Measurements from ENCODE around the gene USP32. TPM values are rescaled to one million over a fixed set of nuclear protein-coding genes. Genes with fewer than 3 reads are reported as not detected.

USP32 gene
- total RNA-seq, 8 experiments from 2014 or later = 29.3 to 187 (median 32.1) TPM

DNA sequence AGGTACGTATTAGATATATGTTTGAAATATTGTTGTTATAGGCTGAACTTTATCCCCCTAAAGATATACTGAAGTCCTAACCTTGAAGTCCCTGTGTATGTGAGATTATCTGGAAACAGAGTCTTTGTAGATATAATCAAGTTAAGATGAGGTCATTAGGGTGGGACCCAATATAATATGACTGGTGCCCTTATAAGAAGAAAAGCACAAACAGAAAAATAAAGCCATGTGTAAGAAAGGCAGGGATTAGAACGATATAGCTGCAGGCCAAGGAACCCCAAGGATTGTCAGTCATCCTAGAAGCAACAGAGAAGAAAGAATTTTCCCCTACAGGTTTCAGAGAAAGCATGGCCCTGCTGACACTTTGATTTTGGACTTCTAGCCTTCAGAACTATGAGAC, 95.8 kb downstream of the USP32 start:
- no peak overlapping the region for H3K27ac ChIP-seq
- WGBS, 10 experiments = 78 to 100% (median 98%) methylated on average over 1 to 2 of the region's 2 CpGs; no CpG with 5 or more reads in 2 of the 10 experiments
- peak in 2 of 8 experiments; percentile 10 to 13 for ATAC-seq (replicated peaks in 6 of 8)
- in situ Hi-C loops (cut with MboI; ENCODE audit: low pct_unique_long_range_greater_than_20kb in 2 of 9, low sequenced_read_pairs in 9 of 9, unreplicated experiment in 9 of 9) = no loop called here
- no peak overlapping the region for H3K4me3 ChIP-seq
- H3K4me1 ChIP-seq (replicated peaks in 1 of 2) = no peaks in the 10 kb centered on the region

DNA sequence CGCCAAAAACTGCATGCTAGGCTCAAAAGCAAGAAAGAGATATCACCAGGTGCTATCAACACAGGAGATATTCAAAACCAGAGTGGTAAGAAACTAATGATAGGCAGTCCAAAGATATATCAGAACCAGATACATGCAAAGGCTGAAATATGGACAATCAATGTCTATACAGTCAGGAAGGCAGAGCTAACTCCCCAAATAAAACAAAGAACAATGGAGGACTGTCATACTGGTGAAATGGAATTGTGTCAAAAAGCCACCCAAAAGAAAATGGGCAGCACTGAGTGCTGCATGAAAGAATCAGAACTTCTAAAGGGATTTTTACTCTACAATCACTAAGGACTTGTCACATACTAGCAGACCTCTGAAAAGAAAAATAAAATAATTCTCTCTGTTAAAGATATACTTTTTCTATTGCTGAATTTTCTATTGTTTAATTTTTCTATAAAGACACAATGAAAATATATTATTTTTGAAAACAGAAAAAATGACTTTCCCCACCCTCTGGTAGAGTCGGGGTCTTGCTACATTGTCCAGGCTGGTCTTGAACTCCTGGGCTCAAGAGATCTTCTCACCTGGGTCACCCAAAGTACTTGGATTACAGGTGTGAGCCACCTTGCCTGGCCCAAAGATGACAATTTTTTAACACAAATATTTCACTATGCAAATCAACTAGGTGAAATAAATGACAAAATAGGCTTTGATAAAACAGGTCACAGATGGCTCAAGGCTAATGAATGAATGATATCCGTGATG, 98.2 kb downstream of the USP32 start:
- no peak overlapping the region for H3K4me3 ChIP-seq
- 93 to 100% (median 100%) methylated on average over 1 to 3 of the region's 3 CpGs for WGBS, 10 experiments

DNA sequence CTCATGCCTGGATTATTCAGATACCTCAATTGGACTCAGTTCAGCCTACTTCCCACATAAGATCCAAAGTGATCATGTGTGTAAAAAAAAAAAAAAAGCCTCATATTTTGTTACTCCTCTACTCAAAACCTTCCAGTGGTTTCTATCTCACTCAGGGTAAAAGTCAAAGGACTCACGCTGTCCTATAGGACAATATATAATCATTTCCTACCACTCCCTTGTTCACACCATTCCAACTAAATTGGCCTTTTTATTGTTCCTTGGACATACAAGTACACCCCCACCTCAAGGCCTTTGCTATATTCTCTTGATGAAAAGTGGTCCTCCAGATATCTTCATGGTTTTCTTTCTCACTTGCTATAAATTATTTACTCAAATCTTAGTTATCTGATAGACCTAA, 99.2 kb downstream of the USP32 start:
- in situ Hi-C loops (cut with MboI; ENCODE audit: low pct_unique_long_range_greater_than_20kb in 2 of 9, low sequenced_read_pairs in 9 of 9, unreplicated experiment in 9 of 9) = no loop called here
- 80 to 100% (median 100%) methylated on average over 1 of the region's 1 CpG; no CpG with 5 or more reads in 4 of the 10 experiments for WGBS, 10 experiments
- Histone ChIP-seq H3K4me3 (no peak overlapping the region), H3K4me1 (replicated peaks in 1 of 2) (no peaks in the 10 kb centered on the region), H3K27ac (no peak overlapping the region)
- ATAC-seq (replicated peaks in 6 of 8) = no peak

More for the DNA sequence above, 98.2 kb downstream of the USP32 start:
- in situ Hi-C loops (cut with MboI; ENCODE audit: low pct_unique_long_range_greater_than_20kb in 2 of 9, low sequenced_read_pairs in 9 of 9, unreplicated experiment in 9 of 9) = no loop called here
- Histone ChIP-seq H3K4me1 (replicated peaks in 1 of 2) (no peaks in the 10 kb centered on the region), H3K27ac (no peak overlapping the region)
- ATAC-seq (replicated peaks in 6 of 8) = no peak

DNA sequence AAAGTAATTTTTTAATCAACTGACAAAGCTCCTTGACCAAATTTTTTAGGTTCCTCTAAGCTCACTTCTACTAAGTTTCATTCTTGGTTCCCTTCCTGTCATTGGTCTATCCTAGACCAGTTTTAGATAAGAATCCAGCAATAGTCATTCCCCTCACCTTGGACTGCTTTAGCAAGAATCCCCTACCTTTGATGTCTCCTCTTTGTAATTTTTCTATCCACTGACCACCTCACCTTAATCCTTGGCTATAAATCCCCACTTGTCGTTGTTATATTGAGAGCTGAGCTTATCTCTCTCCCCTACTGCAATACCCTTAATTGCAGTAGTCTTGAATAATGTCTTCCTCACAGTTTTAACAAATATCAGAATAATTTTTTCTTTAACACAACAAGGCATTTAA, 107.2 kb downstream of the USP32 start:
- Histone ChIP-seq H3K27ac (no peak overlapping the region), H3K4me3 (no peak overlapping the region), H3K4me1 (replicated peaks in 1 of 2) (no peaks in the 10 kb centered on the region)
- no peak for ATAC-seq (replicated peaks in 6 of 8)
- in situ Hi-C loops (cut with MboI; ENCODE audit: low pct_unique_long_range_greater_than_20kb in 2 of 9, low sequenced_read_pairs in 9 of 9, unreplicated experiment in 9 of 9) = no loop called here
- WGBS, 10 experiments = 0 to 100% (median 79%) methylated on average over 1 of the region's 1 CpG; no CpG with 5 or more reads in 4 of the 10 experiments

DNA sequence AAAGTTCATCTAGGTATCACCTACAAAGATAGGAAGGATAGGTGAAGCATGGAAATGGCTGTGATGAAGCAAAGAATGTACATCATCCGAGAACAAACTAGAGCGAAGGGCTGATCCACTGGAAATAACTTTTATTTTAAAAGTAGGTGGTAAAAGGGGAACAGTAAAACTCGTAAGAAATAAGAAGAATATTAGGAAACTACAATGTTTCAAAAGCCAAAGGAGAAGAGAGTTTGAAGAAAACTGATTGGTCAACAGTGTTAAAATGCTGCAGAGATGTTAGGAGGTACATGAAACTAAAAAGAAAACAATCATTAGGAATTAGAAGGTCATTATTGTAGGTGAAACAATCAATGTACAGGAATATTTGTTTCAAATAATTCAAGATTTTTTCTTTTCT, 108.1 kb downstream of the USP32 start:
- no peak for ATAC-seq (replicated peaks in 6 of 8)
- no peak overlapping the region for H3K27ac ChIP-seq
- in situ Hi-C loops (cut with MboI; ENCODE audit: low pct_unique_long_range_greater_than_20kb in 2 of 9, low sequenced_read_pairs in 9 of 9, unreplicated experiment in 9 of 9) = no loop called here
- no peaks in the 10 kb centered on the region for H3K4me1 ChIP-seq (replicated peaks in 1 of 2)
- H3K4me3 ChIP-seq = no peak overlapping the region
- 88 to 100% (median 97%) methylated on average over 1 to 3 of the region's 3 CpGs; no CpG with 5 or more reads in 1 of the 10 experiments for WGBS, 10 experiments

DNA sequence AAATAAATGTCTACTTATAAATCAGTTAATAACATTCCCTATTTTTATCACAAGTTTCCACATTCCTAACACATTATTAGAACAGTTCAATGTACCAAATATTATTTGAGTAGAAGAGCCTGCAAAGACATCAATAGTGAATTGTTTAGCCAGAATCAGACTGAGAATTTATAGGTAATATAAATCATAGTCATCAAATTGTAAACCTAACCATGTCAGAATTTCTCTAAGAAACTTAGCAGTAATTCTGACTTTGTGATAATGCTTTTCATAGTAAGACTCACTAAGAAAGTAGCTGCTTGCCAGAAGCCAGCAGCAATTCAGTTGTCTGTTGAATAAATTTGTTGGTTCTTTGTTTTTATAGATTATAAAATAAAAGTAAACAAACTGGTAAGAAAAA, 111.3 kb downstream of the USP32 start:
- no peaks in the 10 kb centered on the region for H3K4me1 ChIP-seq (replicated peaks in 1 of 2)
- in situ Hi-C loops (cut with MboI; ENCODE audit: low pct_unique_long_range_greater_than_20kb in 2 of 9, low sequenced_read_pairs in 9 of 9, unreplicated experiment in 9 of 9) = no loop called here
- ATAC-seq (replicated peaks in 6 of 8) = no peak
- H3K4me3 ChIP-seq = no peak overlapping the region
- H3K27ac ChIP-seq = no peak overlapping the region

DNA sequence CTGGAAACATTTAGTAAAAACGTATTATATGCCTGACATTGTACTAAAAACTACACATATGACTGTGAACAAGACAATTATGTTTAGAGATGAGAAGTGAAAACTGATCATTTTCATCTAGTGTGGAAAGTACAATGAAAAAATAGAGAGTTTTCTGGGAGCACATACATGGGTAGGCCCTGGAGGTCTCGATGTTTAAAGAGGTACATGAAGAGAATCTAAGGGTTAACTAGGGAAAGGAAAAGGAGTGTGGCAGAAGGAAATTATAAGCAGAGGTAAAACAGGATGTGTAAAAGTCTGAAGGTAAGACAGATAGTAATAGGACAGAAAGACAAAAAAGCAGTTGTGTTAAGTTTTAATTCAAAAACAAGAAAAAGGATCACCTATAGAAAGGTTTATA, 113.7 kb downstream of the USP32 start:
- no peaks in the 10 kb centered on the region for H3K4me1 ChIP-seq (replicated peaks in 1 of 2)
- no peak overlapping the region for H3K27ac ChIP-seq
- WGBS, 10 experiments = 77 to 100% (median 95%) methylated on average over 1 to 2 of the region's 2 CpGs
- no peak overlapping the region for H3K4me3 ChIP-seq
- in situ Hi-C loops (cut with MboI; ENCODE audit: low pct_unique_long_range_greater_than_20kb in 2 of 9, low sequenced_read_pairs in 9 of 9, unreplicated experiment in 9 of 9) = no loop called here
- ATAC-seq (replicated peaks in 6 of 8) = no peak

DNA sequence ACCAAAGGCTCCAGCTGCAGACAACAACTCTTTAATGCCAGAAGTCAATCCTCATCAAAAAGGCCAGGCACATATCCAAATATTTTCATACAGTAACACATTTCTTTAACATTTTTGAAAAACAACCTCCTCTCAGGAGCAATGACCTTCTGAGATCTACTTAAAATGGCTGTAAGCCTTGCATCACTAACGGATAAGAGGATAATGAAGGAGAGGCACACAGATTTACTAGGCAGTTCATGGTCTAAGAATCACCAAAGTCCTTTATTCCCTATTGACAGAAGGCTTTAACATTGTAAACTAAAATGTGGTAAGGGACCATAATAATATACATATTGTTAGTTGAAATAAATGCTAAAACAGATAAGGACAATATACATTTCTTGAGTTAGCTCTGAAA, 114.7 kb downstream of the USP32 start:
- no peak for ATAC-seq (replicated peaks in 6 of 8)
- whole genome bisulfite sequencing, 10 experiments = 80 to 100% (median 100%) methylated on average over 1 of the region's 1 CpG; no CpG with 5 or more reads in 2 of the 10 experiments
- H3K27ac ChIP-seq = no peak overlapping the region

DNA sequence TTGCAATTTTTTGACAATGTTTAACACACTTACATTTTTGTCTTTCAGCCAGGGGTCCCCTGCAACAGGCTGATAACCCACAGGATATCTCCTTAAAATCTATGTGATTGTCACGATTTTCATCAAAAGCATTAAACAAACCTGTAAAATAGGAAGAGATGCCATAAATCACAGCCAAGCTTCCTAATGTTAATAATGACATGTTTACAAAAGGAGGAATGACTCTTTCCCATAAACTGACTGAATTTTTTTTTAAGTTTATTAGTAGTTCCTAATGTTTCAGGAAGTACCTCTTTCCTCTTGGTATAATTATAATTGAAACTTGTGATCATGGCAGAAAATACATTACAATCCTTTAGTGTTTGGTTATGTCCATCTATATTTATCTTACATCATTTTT, 122.5 kb downstream of the USP32 start:
- no peak overlapping the region for H3K27ac ChIP-seq
- no peak for ATAC-seq (replicated peaks in 6 of 8)
- in situ Hi-C loops (cut with MboI; ENCODE audit: low pct_unique_long_range_greater_than_20kb in 2 of 9, low sequenced_read_pairs in 9 of 9, unreplicated experiment in 9 of 9) = loop anchor here in 1 of 9 experiments (25.0 kb wide), 1 partner anchor 93 kb away; no protein-coding TSS in a partner anchor
- no peak overlapping the region for H3K4me3 ChIP-seq
- 71 to 100% (median 97%) methylated on average over 1 of the region's 1 CpG; no CpG with 5 or more reads in 6 of the 10 experiments for WGBS, 10 experiments
- no peaks in the 10 kb centered on the region for H3K4me1 ChIP-seq (replicated peaks in 1 of 2)

More for the DNA sequence above, 114.7 kb downstream of the USP32 start:
- in situ Hi-C loops (cut with MboI; ENCODE audit: low pct_unique_long_range_greater_than_20kb in 2 of 9, low sequenced_read_pairs in 9 of 9, unreplicated experiment in 9 of 9) = no loop called here
- Histone ChIP-seq H3K4me1 (replicated peaks in 1 of 2) (no peaks in the 10 kb centered on the region), H3K4me3 (no peak overlapping the region)

DNA sequence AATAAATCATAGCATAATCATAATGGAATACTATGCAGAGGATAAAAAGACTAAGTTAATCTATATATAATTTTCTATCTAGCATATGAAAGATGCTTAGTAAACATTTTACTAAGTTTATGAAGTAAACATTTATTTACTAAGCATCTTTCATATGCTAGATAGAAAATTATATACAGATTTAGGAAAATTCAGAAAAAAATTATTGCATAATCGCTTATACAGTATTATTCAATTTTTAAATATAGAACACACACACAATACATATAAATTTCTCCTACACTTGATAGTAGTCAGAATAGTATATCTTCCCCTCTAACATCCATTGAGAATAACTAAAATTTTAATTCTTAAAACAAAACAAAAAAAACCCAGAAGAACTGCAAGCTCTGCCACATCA, 131.4 kb downstream of the USP32 start:
- Histone ChIP-seq H3K4me3 (no peak overlapping the region), H3K27ac (no peak overlapping the region), H3K4me1 (replicated peaks in 1 of 2) (no peaks in the 10 kb centered on the region)
- ATAC-seq (replicated peaks in 6 of 8) = no peak
- in situ Hi-C loops (cut with MboI; ENCODE audit: low pct_unique_long_range_greater_than_20kb in 2 of 9, low sequenced_read_pairs in 9 of 9, unreplicated experiment in 9 of 9) = loop anchor here in 1 of 9 experiments (25.0 kb wide), 1 partner anchor 102 kb away; no protein-coding TSS in a partner anchor
- WGBS, 10 experiments = 85 to 100% (median 100%) methylated on average over 1 of the region's 1 CpG; no CpG with 5 or more reads in 2 of the 10 experiments

DNA sequence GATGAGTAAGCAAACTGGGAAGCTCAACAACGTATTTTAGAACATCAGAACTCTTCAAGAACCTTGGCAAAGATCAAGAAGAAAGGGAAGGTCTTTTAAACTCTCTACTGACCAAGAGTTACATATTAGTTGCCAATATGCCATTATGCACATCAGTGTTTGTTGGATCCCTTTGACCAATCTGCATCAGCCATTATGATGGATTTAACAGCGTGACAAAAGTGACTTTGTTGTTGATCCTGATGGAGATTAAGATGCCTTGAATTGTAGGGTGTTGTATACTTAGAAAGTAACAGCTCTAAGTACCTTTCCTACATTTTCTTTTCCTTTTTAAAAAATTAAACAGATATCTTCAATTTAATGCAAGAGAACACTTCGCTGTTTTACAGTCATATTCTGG, 133.6 kb downstream of the USP32 start:
- ATAC-seq (replicated peaks in 6 of 8) = no peak
- 68 to 100% (median 89%) methylated on average over 1 to 3 of the region's 3 CpGs for WGBS, 10 experiments
- H3K27ac ChIP-seq = no peak overlapping the region
- no peaks in the 10 kb centered on the region for H3K4me1 ChIP-seq (replicated peaks in 1 of 2)
- in situ Hi-C loops (cut with MboI; ENCODE audit: low pct_unique_long_range_greater_than_20kb in 2 of 9, low sequenced_read_pairs in 9 of 9, unreplicated experiment in 9 of 9) = loop anchor here in 1 of 9 experiments (25.0 kb wide), 1 partner anchor 104 kb away; no protein-coding TSS in a partner anchor
- H3K4me3 ChIP-seq = no peak overlapping the region

DNA sequence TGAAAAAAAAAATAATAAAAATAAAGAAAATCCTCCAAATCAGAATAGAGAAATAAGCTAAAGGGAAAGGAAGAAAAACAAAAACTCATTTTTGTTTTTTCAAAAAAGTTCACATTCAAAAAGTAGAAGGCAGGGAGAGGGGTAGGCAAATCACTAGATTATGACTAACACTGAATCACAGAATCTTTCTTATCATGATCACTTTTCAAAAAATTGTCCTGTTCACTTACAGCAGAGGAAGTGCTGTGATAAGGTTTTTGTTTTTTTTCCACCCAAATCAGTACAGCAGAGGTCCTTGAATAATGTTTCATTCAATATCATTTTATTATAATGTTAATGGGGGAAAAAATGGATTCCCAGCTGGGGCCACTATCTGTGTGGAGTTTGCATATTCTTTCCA, 135.8 kb downstream of the USP32 start:
- in situ Hi-C loops (cut with MboI; ENCODE audit: low pct_unique_long_range_greater_than_20kb in 2 of 9, low sequenced_read_pairs in 9 of 9, unreplicated experiment in 9 of 9) = loop anchor here in 1 of 9 experiments (25.0 kb wide), 1 partner anchor 106 kb away; no protein-coding TSS in a partner anchor
- Histone ChIP-seq H3K4me1 (replicated peaks in 1 of 2) (no peaks in the 10 kb centered on the region), H3K4me3 (no peak overlapping the region), H3K27ac (no peak overlapping the region)
- ATAC-seq (replicated peaks in 6 of 8) = no peak

DNA sequence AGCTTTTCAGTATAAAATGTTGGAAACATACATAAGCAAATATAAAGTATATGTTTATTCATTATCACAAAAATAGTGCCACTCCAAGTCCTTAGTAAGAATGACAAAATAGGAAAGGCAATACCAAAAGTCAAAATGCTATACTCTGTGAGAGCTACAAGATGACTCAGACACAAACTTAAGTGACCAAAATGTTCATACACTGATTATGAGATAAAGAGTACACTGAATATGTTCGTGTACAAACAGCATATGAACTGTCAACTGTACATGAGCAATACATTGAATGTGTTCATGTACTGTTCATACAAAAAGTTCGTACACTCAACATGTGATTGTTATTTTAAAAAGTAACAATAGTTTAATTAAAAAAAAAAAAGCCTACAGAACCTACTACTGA, 138.9 kb downstream of the USP32 start:
- Histone ChIP-seq H3K27ac (no peak overlapping the region), H3K4me1 (replicated peaks in 1 of 2) (no peaks in the 10 kb centered on the region), H3K4me3 (no peak overlapping the region)
- no peak for ATAC-seq (replicated peaks in 6 of 8)
- in situ Hi-C loops (cut with MboI; ENCODE audit: low pct_unique_long_range_greater_than_20kb in 2 of 9, low sequenced_read_pairs in 9 of 9, unreplicated experiment in 9 of 9) = loop anchor here in 1 of 9 experiments (25.0 kb wide), 1 partner anchor 109 kb away; no protein-coding TSS in a partner anchor
- WGBS, 10 experiments = 63 to 100% (median 94%) methylated on average over 1 to 2 of the region's 2 CpGs; no CpG with 5 or more reads in 1 of the 10 experiments

DNA sequence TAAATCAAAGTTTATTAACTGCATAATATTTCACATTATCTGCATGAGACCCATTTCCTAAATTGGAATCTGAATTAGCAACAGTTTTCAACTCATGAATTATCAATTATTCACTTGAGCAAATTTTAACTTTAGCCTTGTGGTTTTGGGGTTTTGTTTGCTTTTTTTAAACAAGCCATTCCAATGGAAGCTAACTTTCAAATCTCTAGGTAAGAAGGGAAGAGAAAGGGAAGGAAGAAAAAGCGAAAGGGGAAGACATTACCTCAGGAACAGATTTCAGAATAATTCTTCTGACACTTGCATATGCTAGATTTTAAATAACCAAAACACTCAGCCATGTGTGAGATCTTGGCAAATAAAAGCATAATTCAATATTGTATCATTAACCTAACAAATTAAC, 139.5 kb downstream of the USP32 start:
- no peak for ATAC-seq (replicated peaks in 6 of 8)
- Histone ChIP-seq H3K27ac (no peak overlapping the region), H3K4me3 (no peak overlapping the region), H3K4me1 (replicated peaks in 1 of 2) (no peaks in the 10 kb centered on the region)
- in situ Hi-C loops (cut with MboI; ENCODE audit: low pct_unique_long_range_greater_than_20kb in 2 of 9, low sequenced_read_pairs in 9 of 9, unreplicated experiment in 9 of 9) = loop anchor here in 1 of 9 experiments (25.0 kb wide), 1 partner anchor 110 kb away; no protein-coding TSS in a partner anchor
- 67 to 100% (median 88%) methylated on average over 1 of the region's 1 CpG; no CpG with 5 or more reads in 3 of the 10 experiments for WGBS, 10 experiments
